Activated naive CD4-positive, alpha-beta T cell (primary cell): ENCODE data around the gene PARVB.

Experiments
- DNase-seq, 4 experiments: peaks; one replicate each; lab custom pipeline; 2025; lab: John Stamatoyannopoulos, UW

Gene PARVB

DNA sequence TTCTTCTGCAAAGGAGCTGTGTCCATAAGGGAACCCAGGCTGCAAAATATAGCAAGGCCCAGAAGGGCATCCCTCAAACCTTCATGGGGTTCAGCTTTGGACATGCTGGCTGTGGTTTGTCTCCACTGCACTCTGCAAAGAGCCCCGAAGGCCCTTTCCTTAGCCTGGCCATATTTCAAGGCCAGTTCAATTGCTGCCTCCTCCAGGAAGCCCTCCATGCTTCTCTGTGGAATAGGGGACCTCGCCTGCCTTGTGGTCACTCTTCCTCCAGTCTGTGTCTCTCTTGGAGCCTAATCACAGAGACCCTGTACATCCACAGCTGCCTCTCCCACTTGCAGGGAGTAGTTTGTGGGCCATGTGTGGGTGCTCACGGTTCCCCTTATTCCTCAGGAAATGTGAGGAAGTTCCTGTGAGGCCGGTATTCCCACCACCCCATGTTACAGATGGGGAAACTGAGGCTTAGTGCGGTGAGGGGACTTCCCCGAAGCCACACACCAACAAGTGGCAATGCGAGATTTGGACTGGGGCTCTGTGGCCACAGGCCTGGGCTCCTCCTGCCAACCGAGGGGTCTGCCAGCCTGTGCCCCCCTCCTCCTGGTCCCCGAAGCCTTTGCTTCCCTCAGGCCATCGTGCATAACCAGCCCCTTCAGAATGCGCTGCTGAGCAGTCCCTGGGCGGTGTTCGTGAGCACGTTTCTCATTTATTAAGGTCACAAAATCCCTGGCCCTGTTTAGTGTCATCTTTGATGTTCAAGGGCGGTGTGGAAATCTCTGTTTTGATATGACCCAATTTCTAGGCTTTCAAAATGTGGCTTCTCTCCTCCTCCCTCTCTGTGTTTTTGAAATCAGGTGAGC, 65.8 kb downstream of the PARVB start:
- DNase-seq, result no peak

DNA sequence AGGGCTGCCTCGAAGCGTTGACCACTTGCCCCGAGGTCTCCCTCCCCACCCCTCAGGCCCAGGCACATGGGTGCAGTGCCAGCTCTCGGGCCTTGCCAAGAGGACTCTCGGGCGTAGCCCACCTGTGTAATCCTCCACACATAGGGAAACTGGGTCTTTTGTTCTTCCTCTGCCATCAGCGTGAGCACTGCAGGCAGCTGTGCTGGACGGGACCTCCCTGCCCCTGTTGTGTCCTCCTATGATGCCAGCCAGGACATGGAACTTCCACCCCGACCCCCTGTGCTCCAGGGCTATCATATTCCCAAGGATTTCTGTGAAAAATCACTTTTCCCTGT, 66.4 kb downstream of the PARVB start:
- DNase-seq, result no peak

DNA sequence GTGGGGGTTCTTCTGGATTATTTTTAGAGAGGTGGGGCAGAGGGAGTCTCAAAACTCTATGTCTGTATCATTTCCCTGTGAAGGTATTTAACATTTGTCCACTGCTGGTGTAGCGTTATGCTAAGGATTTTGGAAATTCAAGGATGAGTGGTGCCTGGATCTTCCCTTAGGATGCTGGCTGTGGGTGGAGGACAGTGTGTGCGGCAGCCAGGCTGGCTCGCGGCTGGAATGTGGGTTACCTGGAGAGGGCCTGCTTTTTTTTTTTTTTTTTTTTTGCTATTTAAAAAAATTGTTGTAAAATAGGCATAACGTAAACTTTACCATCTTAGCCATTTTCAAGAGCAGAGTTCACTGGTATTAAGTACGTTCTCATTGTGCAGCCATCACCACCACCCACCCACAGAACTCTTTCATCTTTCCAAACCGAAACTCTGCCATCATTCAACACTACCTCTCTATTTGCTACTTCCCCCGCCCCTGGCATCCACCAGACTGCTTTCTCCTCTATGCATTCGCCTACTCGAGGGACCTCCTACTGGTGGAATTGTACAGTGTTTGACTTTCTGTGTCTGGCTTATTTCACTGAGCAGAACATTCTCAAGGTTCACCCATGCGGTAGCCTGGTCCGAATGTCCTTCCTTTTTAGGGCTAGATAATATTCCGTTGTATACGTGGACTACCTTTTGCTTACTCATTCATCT, 67.1 kb downstream of the PARVB start:
- DNase-seq, result no peak

GRCh38 chr22:44091751-44092150, 67.6 kb downstream of the PARVB start:
- no peak for DNase-seq

- DNase-seq, result no peak
These were observed 68.6 kb downstream of the PARVB start for GRCh38 chr22:44092636-44093220.

- DNase-seq, result no peak
These were observed 69.7 kb downstream of the PARVB start for GRCh38 chr22:44093791-44094190.

DNA sequence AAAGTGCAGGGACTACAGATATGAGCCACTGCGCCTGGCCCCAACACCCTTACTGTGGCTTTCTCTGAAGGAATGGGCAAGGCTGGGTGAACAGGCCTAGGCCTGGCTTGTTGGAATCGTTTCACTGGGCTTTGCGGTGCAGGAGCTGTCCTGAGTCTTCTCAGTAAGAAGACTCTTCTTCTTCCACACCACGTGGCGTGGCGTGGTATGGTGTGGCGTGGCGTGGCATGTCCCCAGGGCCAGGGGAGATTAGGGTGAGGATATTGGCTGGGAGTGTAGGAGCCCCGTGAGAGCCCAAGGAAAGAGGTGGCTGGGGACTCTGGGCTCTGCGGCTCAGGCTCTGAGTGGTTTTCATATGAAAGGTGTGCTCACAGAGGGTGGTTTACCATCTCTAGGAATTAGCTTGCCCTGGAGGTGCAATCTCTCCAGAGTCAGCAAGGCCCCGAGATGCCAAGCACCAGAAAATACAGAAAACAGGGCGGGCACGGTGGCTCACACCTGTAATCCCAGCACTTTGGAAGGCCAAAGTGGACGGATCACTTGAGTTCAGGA, 70.7 kb downstream of the PARVB start:
- no peak for DNase-seq

GRCh38 chr22:44096736-44097135, 72.6 kb downstream of the PARVB start:
- no peak for DNase-seq

DNA sequence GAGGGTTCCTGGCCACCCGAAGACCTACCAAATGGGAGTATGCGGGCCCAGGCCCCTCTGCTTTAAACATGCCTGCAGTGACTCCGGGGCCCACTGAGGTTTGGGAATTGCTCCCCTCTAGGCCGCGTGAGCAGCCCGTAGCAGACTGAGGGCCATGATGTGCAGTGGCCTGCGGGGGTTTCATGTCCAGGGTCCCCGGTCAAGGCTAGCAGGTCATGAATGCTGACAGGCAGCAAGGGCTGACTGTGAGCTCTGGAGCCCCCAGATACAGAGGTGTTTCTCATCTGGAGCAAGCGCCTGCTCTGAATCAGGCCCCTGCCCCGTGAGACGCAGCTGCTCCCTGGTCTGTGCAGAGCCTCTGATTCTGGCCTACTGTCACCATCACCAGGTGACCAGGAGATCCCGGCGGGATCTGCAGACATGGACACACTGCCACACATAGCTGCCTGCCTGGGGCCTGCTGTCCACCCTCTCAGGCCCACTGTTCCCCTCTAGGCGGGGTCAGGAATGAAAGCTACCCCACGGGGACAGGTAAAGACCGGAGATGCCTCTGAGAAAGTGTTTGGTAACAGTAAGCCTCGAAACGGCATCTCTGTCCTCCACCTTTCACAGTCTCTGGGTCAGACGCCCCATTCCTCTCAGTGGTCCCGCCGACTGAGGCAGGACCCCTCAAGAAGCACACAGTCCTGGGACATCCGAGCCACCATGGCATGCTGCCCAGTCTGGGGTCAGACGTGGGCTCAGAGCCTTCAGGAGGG, 73.3 kb downstream of the PARVB start:
- no peak for DNase-seq

DNA sequence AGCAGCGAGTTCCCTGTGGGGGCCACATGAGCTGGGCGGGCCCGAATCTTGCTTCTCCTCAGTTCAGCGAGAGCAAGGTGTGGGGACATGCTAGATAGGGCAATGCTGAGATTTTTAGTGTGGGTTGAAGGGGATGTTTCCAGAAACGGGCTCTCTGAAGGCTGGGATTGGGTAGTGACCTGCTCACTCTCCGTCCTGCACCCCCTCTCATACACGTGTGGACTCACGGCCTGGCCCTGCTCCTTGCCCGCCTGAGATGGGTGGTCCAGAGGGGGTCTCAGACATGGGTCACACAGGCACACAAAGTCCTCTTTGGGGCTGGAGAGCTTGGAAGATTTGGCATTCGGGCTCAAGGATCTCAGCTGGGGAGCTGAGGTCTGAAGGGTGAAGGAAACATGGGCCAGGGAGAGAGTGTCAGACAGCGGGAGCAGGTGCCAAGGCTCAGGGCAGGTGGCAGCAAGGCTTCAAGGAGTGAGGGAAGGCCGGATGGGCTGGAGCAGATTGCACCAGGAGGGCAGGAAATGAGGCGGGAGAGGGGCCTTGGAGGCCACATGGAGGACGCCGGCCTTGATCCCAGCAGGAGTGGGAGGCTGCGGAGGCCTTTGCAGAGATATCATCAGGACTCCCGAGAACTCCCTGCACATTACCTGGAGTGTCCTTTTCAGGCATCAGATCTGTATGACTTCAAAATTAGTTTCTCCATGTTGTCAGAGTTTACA, 74.1 kb downstream of the PARVB start:
- DNase-seq, result no peak

DNA sequence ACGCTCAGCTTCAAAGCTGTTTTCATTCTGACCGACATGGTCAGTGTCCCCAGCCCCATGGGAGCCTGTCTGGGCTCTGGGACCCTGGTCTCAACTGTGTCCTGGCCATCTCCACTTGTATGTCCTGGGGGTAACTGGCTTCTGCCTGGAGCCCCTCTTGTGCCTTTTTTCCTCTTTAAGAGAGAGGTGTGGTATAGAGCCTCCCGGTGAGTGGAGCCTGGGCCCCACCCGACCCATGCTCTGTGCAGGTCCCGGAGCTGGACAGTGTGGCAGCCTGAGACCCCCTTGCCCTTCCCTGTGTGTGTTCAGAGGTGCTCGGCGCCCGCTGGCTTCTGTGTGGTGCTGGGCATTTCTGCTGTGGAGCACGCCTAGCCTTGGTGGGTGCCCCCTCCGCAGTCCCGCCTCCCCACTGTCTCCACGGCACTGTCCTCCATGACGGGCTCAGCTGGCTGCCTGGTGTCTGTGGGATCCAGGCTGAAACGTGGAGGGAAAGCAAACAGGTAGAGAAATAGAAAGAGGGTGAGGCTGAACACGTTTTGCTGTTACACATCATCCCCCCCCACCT, 74.9 kb downstream of the PARVB start:
- DNase-seq, result no peak

DNA sequence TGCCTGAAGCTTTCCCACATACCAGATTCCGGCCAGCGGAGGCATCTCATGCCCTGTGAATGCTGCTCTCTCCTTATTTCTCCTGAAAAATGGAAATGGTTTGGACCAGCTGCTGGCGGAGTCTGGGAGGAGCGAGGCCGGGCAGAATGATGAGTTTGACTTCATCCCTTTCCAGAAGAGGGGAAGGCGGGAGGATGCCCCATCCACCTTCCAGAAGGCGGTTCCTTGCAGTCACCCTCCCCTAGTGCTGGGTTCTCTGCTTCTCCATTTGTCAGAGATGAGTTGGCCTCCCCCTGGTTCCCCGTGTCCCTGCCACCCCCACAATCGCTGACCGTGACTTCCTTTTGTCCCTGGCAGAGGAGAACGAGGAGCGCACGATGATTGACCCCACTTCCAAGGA, 75.6 kb downstream of the PARVB start:
- no peak for DNase-seq

GRCh38 chr22:44100411-44100810, 76.3 kb downstream of the PARVB start:
- no peak for DNase-seq

- no peak for DNase-seq
These were observed 78.0 kb downstream of the PARVB start for GRCh38 chr22:44102121-44102520.

DNA sequence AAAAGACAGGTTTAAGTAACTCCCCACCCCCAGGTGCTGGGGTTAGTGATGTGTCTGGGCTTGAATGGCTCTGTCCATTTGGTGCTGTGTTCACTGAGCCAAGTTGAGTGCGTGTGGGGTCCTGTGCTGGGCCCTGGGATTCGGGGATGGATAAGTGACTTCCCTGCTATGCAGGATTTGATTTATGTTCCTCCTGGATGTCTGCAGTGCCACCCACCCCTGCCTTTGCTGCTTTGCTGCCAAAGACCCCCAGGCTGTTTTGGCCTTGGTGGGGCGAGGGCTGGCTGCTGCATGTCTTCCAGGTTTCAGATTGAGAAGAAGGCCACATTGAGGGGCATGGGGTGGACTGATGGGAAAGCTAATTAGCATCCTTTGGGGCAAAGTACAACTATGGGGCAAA, 78.8 kb downstream of the PARVB start:
- DNase-seq, result no peak

- DNase-seq, result no peak
These were observed 79.8 kb downstream of the PARVB start for GRCh38 chr22:44103735-44104480.

GRCh38 chr22:44107340-44107739, 83.2 kb downstream of the PARVB start:
- no peak for DNase-seq

- no peak for DNase-seq
These were observed 84.0 kb downstream of the PARVB start for GRCh38 chr22:44108076-44108475.

DNA sequence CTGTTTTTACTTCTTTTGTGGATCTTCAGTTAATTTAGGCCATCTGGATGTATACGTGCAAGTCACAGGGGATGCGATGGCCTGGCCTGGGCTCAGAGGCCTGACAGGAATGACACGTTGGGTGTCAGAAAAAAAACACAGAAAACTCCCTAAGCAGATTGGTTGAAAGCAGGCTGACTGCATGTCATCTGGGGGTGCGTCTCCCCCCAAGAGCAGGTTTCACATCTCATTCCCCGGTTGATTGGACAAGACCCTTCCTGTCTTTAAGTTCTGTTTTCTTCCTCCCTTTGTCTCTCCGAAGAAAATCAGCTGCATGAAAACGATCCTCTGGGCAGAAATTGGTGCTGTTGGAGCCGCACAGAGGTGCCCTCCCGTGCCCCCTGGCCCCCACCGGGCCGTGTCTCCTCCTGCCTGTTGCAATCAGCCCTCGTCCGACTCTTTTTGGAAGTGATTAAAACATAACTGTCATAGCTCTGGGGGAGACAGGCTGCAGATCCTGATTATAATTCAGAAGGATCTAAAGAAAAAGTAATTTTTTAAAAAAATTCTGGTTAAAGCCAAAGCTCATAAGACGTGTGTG, 84.8 kb downstream of the PARVB start:
- no peak for DNase-seq

DNA sequence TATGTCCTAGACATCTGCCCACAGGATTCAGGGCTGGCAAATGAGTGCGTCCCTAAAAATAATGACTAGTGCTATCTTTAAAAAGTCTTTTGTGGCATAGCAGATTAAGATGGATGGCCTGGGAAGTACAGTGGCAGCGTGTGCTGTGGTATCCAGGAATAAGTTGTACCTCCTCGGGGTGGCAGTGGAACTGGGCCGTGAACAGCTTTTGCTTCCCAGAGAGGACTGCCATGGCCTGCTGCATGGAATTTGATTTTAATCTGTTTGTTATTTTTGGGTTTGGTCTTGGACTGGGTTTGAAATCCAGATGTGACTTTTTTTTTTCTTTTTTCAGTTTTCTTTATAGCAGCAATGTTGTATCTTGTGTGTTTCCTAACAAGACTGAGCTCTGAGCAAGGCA, 85.3 kb downstream of the PARVB start:
- no peak for DNase-seq
